ENCODE data around the gene MLIP. TPM values are rescaled to one million over a fixed set of nuclear protein-coding genes. Genes with fewer than 3 reads are reported as not detected.
"Not testable (repeated sequence)": the region's sequence is repeated elsewhere in the genome, so short reads cannot be mapped to it uniquely, and the experiment has no call there.

Gene MLIP
- total RNA-seq, 2 donors from 2014 or later = under 0.01 to 0.33 TPM

DNA sequence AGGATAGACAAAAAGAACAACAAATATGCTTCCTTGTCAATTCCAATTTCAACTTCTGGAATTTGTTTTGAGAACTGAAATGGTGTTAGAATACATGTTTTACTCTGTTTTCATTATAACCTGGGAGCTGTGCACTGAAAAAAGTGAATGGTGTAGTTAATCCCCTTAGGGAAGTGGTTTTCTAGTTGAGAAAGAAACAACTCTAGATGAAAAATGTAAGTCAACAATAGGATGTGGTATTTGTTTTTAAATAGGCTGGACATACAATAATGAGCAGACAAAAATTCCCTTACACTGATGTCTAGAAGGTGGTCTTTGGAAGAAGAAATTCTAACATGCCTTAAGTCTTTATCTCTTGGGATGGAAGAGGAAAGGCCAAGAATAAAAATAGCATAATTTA lies 137.1 kb downstream of the MLIP start:
- TF ChIP-seq, protein P1, sequence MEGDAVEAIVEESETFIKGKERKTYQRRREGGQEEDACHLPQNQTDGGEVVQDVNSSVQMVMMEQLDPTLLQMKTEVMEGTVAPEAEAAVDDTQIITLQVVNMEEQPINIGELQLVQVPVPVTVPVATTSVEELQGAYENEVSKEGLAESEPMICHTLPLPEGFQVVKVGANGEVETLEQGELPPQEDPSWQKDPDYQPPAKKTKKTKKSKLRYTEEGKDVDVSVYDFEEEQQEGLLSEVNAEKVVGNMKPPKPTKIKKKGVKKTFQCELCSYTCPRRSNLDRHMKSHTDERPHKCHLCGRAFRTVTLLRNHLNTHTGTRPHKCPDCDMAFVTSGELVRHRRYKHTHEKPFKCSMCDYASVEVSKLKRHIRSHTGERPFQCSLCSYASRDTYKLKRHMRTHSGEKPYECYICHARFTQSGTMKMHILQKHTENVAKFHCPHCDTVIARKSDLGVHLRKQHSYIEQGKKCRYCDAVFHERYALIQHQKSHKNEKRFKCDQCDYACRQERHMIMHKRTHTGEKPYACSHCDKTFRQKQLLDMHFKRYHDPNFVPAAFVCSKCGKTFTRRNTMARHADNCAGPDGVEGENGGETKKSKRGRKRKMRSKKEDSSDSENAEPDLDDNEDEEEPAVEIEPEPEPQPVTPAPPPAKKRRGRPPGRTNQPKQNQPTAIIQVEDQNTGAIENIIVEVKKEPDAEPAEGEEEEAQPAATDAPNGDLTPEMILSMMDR (IDR thresholded peaks at IDR 0.05) = no peak
- no peaks in the 10 kb centered on the region for H3K36me3 ChIP-seq (replicated peaks in 1 of 2; ENCODE audit: insufficient read depth in 1 of 2, low read depth in 2 of 2)

DNA sequence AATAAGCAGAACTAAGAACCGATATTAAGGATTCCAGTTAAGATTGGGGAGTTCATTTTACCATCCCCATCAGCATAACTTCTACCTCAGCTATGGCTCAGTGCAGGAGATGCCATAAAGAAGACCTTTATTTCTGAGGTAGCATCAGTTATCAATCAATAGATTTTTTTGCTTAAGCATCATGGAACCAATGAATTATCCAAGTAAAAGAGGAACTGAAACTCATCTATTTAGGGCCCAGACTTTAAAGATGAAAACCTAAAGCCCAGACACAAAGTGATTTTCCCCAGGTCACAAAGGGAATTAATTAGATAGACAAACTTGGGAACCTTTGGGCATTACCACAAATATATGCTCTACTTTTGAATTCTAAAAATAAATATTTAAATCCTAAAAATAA lies 137.8 kb downstream of the MLIP start:
- H3K4me1 ChIP-seq = no peaks in the 10 kb centered on the region
- H3K36me3 ChIP-seq (replicated peaks in 1 of 2; ENCODE audit: insufficient read depth in 1 of 2, low read depth in 2 of 2) = no peaks in the 10 kb centered on the region
- intact Hi-C loops (cut with DNase I) = no loop called here
- H3K27ac ChIP-seq = no peak overlapping the region
- DNase-seq (no peak), ATAC-seq (no peak)
- H3K4me3 ChIP-seq = no peak overlapping the region
- no peaks in the 10 kb centered on the region for H3K9me3 ChIP-seq
- TF ChIP-seq POLR2A (IDR thresholded peaks at IDR 0.05) = no peak
- TF ChIP-seq, protein P1 (IDR thresholded peaks at IDR 0.05) = no peak
- WGBS, 2 donors = 69 to 84% methylated on average over 1 of the region's 1 CpG
- H3K27me3 ChIP-seq = no peaks in the 10 kb centered on the region

More for the DNA sequence above, 137.1 kb downstream of the MLIP start:
- ATAC-seq = no peak
- H3K9me3 ChIP-seq = no peaks in the 10 kb centered on the region
- no peak for DNase-seq
- H3K27me3 ChIP-seq = no peaks in the 10 kb centered on the region
- intact Hi-C loops (cut with DNase I) = no loop called here
- H3K4me1 ChIP-seq = no peaks in the 10 kb centered on the region
- no peak overlapping the region for H3K27ac ChIP-seq
- H3K4me3 ChIP-seq = no peak overlapping the region

DNA sequence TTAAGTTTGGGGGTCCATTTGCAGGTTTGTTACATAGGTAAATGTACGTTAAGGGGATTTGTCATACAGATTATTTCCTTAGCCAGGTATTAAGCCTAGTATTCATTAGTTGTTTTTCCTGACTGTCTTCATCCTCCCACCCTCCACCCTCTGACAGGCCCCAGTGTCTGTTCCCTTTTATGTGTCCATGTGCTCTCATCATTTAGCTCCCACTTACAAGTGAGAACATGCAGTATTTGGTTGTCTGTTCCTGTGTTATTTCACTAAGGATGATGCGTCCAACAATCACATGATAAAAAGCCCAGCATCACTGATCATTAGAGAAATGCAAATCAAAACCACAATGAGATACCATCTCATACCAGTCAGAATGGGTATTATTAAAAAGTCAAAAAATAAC lies 138.6 kb downstream of the MLIP start:
- H3K4me3 ChIP-seq; H3K4me1 ChIP-seq; intact Hi-C loops (cut with DNase I); ATAC-seq; DNase-seq; H3K9me3 ChIP-seq; H3K27ac ChIP-seq; H3K27me3 ChIP-seq; H3K36me3 ChIP-seq (replicated peaks in 1 of 2; ENCODE audit: insufficient read depth in 1 of 2, low read depth in 2 of 2): not testable (repeated sequence)
- WGBS, 2 donors = 63 to 68% methylated on average over 2 of the region's 2 CpGs

DNA sequence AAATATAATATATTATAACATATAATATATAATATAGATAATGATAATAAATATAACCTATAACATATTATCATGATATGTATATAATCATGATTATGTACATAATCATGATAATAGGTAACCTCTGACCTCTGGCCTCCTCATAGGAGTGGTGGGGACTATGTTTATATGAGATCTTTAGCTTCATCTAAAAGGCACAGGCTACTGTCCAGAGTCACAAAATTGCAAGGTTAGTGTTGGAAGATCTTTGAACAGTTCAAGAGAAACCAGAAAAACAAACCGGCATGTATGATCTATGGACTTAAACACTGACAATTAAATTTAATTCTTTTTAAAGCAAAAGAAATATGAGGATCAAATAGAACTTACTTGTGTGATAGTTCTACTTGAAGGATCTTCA lies 141.3 kb downstream of the MLIP start:
- 81 to 91% methylated on average over 1 of the region's 1 CpG for WGBS, 2 donors
- TF ChIP-seq POLR2A (IDR thresholded peaks at IDR 0.05) = no peak
- TF ChIP-seq, protein P1 (IDR thresholded peaks at IDR 0.05) = no peak

DNA sequence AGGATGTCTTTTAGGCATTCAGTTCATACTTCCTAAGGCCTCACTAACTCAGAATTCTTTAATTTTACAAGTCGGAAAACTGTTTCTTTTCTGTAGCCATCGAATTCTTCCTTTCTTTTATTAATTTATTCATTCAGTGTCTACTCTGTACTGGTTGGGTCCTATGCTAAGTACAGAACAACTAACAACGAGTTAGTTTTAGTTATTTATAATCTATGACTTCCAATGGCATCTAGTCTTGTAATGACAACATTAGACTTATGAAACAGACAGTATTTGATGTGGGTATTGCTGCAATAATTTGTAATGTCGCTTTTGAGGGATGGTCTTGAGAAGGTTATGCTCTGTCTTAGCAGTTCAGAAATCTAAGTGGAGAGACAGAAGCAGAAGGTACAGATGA lies 141.7 kb downstream of the MLIP start:
- Histone ChIP-seq H3K4me1 (no peaks in the 10 kb centered on the region), H3K27me3 (no peaks in the 10 kb centered on the region), H3K36me3 (replicated peaks in 1 of 2; ENCODE audit: insufficient read depth in 1 of 2, low read depth in 2 of 2) (no peaks in the 10 kb centered on the region), H3K9me3 (no peaks in the 10 kb centered on the region), H3K4me3 (no peak overlapping the region), H3K27ac (no peak overlapping the region)
- intact Hi-C loops (cut with DNase I) = no loop called here
- ATAC-seq (no peak), DNase-seq (no peak)
- 73 to 76% methylated on average over 4 of the region's 4 CpGs for WGBS, 2 donors
- TF ChIP-seq, protein P1 (IDR thresholded peaks at IDR 0.05) = no peak
- TF ChIP-seq POLR2A (IDR thresholded peaks at IDR 0.05) = no peak

More for the DNA sequence above, 141.3 kb downstream of the MLIP start:
- intact Hi-C loops (cut with DNase I) = no loop called here
- H3K27me3 ChIP-seq = no peaks in the 10 kb centered on the region
- H3K9me3 ChIP-seq = no peaks in the 10 kb centered on the region
- H3K4me3 ChIP-seq = no peak overlapping the region
- ATAC-seq (no peak), DNase-seq (no peak)
- no peak overlapping the region for H3K27ac ChIP-seq
- no peaks in the 10 kb centered on the region for H3K4me1 ChIP-seq
- no peaks in the 10 kb centered on the region for H3K36me3 ChIP-seq (replicated peaks in 1 of 2; ENCODE audit: insufficient read depth in 1 of 2, low read depth in 2 of 2)

Measured in body of pancreas (tissue), 4 donors.